Measurements from ENCODE around the gene PARK7.
"Not testable (repeated sequence)": the region's sequence is repeated elsewhere in the genome, so short reads cannot be mapped to it uniquely, and the experiment has no call there.

Gene PARK7

GRCh38 chr1:7962636-7963377, 1.3 kb downstream of the PARK7 start:
- H3K27ac ChIP-seq (ENCODE audit: poor library complexity, severe bottlenecking): peak overlapping the region; percentile 50
- ATAC-seq (ENCODE audit: low read depth) (no peak), DNase-seq (ENCODE audit: low spot score) (no peak)
- peaks cover 9% of the 10 kb centered on the region for H3K4me1 ChIP-seq (ENCODE audit: insufficient read depth, poor library complexity, severe bottlenecking)
- no peaks in the 10 kb centered on the region for H3K27me3 ChIP-seq (ENCODE audit: insufficient read depth, poor library complexity, severe bottlenecking)
- TF ChIP-seq CTCF (IDR thresholded peaks at IDR 0.05; ENCODE audit: poor library complexity, severe bottlenecking): no peak
- H3K36me3 ChIP-seq (ENCODE audit: low read depth): peaks cover 52% of the 10 kb centered on the region
- peak overlapping the region; percentile 63 for H3K4me3 ChIP-seq (ENCODE audit: severe bottlenecking)
- no peaks in the 10 kb centered on the region for H3K9me3 ChIP-seq (ENCODE audit: severe bottlenecking)

- H3K36me3 ChIP-seq (ENCODE audit: low read depth): peaks cover 56% of the 10 kb centered on the region
- not testable (repeated sequence) for H3K4me3 ChIP-seq (ENCODE audit: severe bottlenecking)
Observed at GRCh38 chr1:7963378-7963730, 1.8 kb downstream of the PARK7 start.

GRCh38 chr1:7963841-7964240, 2.3 kb downstream of the PARK7 start:
- H3K27me3 ChIP-seq (ENCODE audit: insufficient read depth, poor library complexity, severe bottlenecking); H3K4me3 ChIP-seq (ENCODE audit: severe bottlenecking); DNase-seq (ENCODE audit: low spot score); H3K27ac ChIP-seq (ENCODE audit: poor library complexity, severe bottlenecking); H3K4me1 ChIP-seq (ENCODE audit: insufficient read depth, poor library complexity, severe bottlenecking); ATAC-seq (ENCODE audit: low read depth); H3K9me3 ChIP-seq (ENCODE audit: severe bottlenecking): not testable (repeated sequence)
- peaks cover 61% of the 10 kb centered on the region for H3K36me3 ChIP-seq (ENCODE audit: low read depth)

More at GRCh38 chr1:7963378-7963730, 1.8 kb downstream of the PARK7 start:
- H3K27ac ChIP-seq (ENCODE audit: poor library complexity, severe bottlenecking); H3K4me1 ChIP-seq (ENCODE audit: insufficient read depth, poor library complexity, severe bottlenecking); DNase-seq (ENCODE audit: low spot score); H3K27me3 ChIP-seq (ENCODE audit: insufficient read depth, poor library complexity, severe bottlenecking); H3K9me3 ChIP-seq (ENCODE audit: severe bottlenecking); ATAC-seq (ENCODE audit: low read depth): not testable (repeated sequence)

- DNase-seq (ENCODE audit: low spot score) (no peak), ATAC-seq (ENCODE audit: low read depth) (no peak)
- H3K4me3 ChIP-seq (ENCODE audit: severe bottlenecking): no peak overlapping the region
- peaks cover 67% of the 10 kb centered on the region for H3K36me3 ChIP-seq (ENCODE audit: low read depth)
- no peak for TF ChIP-seq CTCF (IDR thresholded peaks at IDR 0.05; ENCODE audit: poor library complexity, severe bottlenecking)
- no peaks in the 10 kb centered on the region for H3K9me3 ChIP-seq (ENCODE audit: severe bottlenecking)
- peaks cover 9% of the 10 kb centered on the region for H3K4me1 ChIP-seq (ENCODE audit: insufficient read depth, poor library complexity, severe bottlenecking)
- H3K27me3 ChIP-seq (ENCODE audit: insufficient read depth, poor library complexity, severe bottlenecking): no peaks in the 10 kb centered on the region
- no peak overlapping the region for H3K27ac ChIP-seq (ENCODE audit: poor library complexity, severe bottlenecking)
Observed at GRCh38 chr1:7964476-7964875, 3.0 kb downstream of the PARK7 start.

- H3K27me3 ChIP-seq (ENCODE audit: insufficient read depth, poor library complexity, severe bottlenecking): no peaks in the 10 kb centered on the region
- no peak overlapping the region for H3K4me3 ChIP-seq (ENCODE audit: severe bottlenecking)
- ATAC-seq (ENCODE audit: low read depth) (no peak), DNase-seq (ENCODE audit: low spot score) (no peak)
- peaks cover 95% of the 10 kb centered on the region for H3K36me3 ChIP-seq (ENCODE audit: low read depth)
- no peaks in the 10 kb centered on the region for H3K9me3 ChIP-seq (ENCODE audit: severe bottlenecking)
- peaks cover 4% of the 10 kb centered on the region for H3K4me1 ChIP-seq (ENCODE audit: insufficient read depth, poor library complexity, severe bottlenecking)
- no peak overlapping the region for H3K27ac ChIP-seq (ENCODE audit: poor library complexity, severe bottlenecking)
- no peak for TF ChIP-seq CTCF (IDR thresholded peaks at IDR 0.05; ENCODE audit: poor library complexity, severe bottlenecking)
Observed at GRCh38 chr1:7967196-7967595, 5.7 kb downstream of the PARK7 start.

GRCh38 chr1:7967651-7968050, 6.1 kb downstream of the PARK7 start:
- Histone ChIP-seq H3K27ac (ENCODE audit: poor library complexity, severe bottlenecking) (no peak overlapping the region), H3K4me3 (ENCODE audit: severe bottlenecking) (no peak overlapping the region), H3K4me1 (ENCODE audit: insufficient read depth, poor library complexity, severe bottlenecking) (no peaks in the 10 kb centered on the region), H3K36me3 (ENCODE audit: low read depth) (peaks cover 98% of the 10 kb centered on the region), H3K9me3 (ENCODE audit: severe bottlenecking) (no peaks in the 10 kb centered on the region), H3K27me3 (ENCODE audit: insufficient read depth, poor library complexity, severe bottlenecking) (no peaks in the 10 kb centered on the region)
- TF ChIP-seq CTCF (IDR thresholded peaks at IDR 0.05; ENCODE audit: poor library complexity, severe bottlenecking): no peak
- DNase-seq (ENCODE audit: low spot score) (no peak), ATAC-seq (ENCODE audit: low read depth) (no peak)
